ENCODE results near the gene PIK3CB.

DNA sequence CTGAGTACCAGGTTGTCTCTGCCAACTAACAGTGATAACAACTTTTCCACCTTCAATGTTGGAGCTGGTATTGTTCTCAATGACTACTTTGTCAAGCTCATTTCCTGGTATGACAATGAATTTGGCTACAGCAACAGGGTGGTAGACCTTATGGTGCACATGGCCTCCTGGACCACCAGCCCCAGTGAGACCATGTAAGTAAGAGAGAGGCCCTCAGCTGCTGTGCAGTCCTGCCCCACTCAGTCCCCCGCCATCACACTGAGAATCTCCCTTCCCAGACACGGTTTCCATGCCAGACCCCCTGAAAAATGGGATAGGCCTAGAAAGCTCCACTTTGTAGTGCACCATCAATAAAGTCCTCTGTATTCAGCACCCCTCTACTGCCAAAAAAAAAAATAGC is 56.1 kb downstream of the PIK3CB start:
- TF ChIP-seq POLR2A (IDR thresholded peaks at IDR 0.05) (no peak), EP300 (IDR thresholded peaks at IDR 0.05) (no peak), POLR2AphosphoS5 (IDR thresholded peaks at IDR 0.05) (no peak)
- TF ChIP-seq, protein P1, sequence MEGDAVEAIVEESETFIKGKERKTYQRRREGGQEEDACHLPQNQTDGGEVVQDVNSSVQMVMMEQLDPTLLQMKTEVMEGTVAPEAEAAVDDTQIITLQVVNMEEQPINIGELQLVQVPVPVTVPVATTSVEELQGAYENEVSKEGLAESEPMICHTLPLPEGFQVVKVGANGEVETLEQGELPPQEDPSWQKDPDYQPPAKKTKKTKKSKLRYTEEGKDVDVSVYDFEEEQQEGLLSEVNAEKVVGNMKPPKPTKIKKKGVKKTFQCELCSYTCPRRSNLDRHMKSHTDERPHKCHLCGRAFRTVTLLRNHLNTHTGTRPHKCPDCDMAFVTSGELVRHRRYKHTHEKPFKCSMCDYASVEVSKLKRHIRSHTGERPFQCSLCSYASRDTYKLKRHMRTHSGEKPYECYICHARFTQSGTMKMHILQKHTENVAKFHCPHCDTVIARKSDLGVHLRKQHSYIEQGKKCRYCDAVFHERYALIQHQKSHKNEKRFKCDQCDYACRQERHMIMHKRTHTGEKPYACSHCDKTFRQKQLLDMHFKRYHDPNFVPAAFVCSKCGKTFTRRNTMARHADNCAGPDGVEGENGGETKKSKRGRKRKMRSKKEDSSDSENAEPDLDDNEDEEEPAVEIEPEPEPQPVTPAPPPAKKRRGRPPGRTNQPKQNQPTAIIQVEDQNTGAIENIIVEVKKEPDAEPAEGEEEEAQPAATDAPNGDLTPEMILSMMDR (IDR thresholded peaks at IDR 0.05), result no peak
